Adrenal gland (tissue), 5 donors: ENCODE measurements around the gene BMP4.

Experiments used
- CTCF ChIP-seq, 6 experiments: fragments of 450-650 bp in 4 of 6; fragments of 200-600 bp in 2 of 6; sonication (generic) in 1 of 6; IDR thresholded peaks; 1 replicate in 5 of 6; 2 replicates in 1 of 6; pipeline versions ENCODE4 v1.5.1 to v1.8.0; 2016 to 2021; ENCODE audit warnings: antibody characterized with exemption in 6 of 6, mild to moderate bottlenecking in 2 of 6, moderate library complexity in 1 of 6
- POLR2A ChIP-seq, 2 donors: fragments of 450-650 bp; IDR thresholded peaks; one replicate each; pipeline ENCODE4 v1.6.1; 2017; ENCODE audit warnings: antibody characterized with exemption in 2 of 2, mild to moderate bottlenecking in 2 of 2, moderate library complexity in 1 of 2
- donor health status: DM: no; HTN: no; CAD: no.

GRCh38 chr14:53979113-53979681 lies 22.6 kb upstream of the BMP4 start:
- TF ChIP-seq POLR2A (IDR thresholded peaks at IDR 0.05) (no peak), CTCF (IDR thresholded peaks at IDR 0.05) (no peak)
